Activated naive CD8-positive, alpha-beta T cell (primary cell): ENCODE results near the gene PSG3.
"Not testable (repeated sequence)": the region's sequence is repeated elsewhere in the genome, so short reads cannot be mapped to it uniquely, and the experiment has no call there.

Source experiments
- H3K27ac Mint-ChIP-seq: one replicate; pipeline ENCODE4 v1.8.0; 2021; ENCODE audit warnings: mixed read lengths
- H3K27me3 Mint-ChIP-seq: one replicate; pipeline ENCODE4 v1.8.0; 2021; ENCODE audit warnings: mixed read lengths
- H3K36me3 Mint-ChIP-seq: one replicate; pipeline ENCODE4 v1.8.0; 2021; ENCODE audit warnings: mixed read lengths
- H3K4me1 Mint-ChIP-seq: one replicate; pipeline ENCODE4 v1.8.0; 2021; ENCODE audit warnings: low read depth, mixed read lengths
- H3K4me3 Mint-ChIP-seq: one replicate; pipeline ENCODE4 v1.8.0; 2021; ENCODE audit warnings: mild to moderate bottlenecking, mixed read lengths
- H3K9me3 Mint-ChIP-seq: one replicate; pipeline ENCODE4 v1.8.0; 2021; ENCODE audit warnings: low read depth, mixed read lengths

PSG3 gene

GRCh38 chr19:42740381-42740780, at the start of gene PSG3:
Gene PSG3, minus strand, starts transcription at chr19:42740481. Its CDS starts 97 bp downstream, at chr19:42740384.
- not testable (repeated sequence) for H3K4me1 Mint-ChIP-seq, H3K36me3 Mint-ChIP-seq, H3K27ac Mint-ChIP-seq, H3K4me3 Mint-ChIP-seq, H3K9me3 Mint-ChIP-seq
- H3K27me3 Mint-ChIP-seq = peaks cover 11% of the 10 kb centered on the region

- not testable (repeated sequence) for H3K4me1 Mint-ChIP-seq, H3K27ac Mint-ChIP-seq, H3K4me3 Mint-ChIP-seq, H3K27me3 Mint-ChIP-seq
- peaks cover 13% of the 10 kb centered on the region for H3K36me3 Mint-ChIP-seq
- peaks cover 20% of the 10 kb centered on the region for H3K9me3 Mint-ChIP-seq
Measured at GRCh38 chr19:42788766-42789165, 48.5 kb upstream of the PSG3 start.

GRCh38 chr19:42787766-42788165, 47.5 kb upstream of the PSG3 start:
- not testable (repeated sequence) for H3K4me3 Mint-ChIP-seq

GRCh38 chr19:42776750-42777612, 36.7 kb upstream of the PSG3 start:
- H3K4me1 Mint-ChIP-seq, H3K36me3 Mint-ChIP-seq, H3K27ac Mint-ChIP-seq, H3K9me3 Mint-ChIP-seq, H3K4me3 Mint-ChIP-seq: not testable (repeated sequence)
- H3K27me3 Mint-ChIP-seq = peaks cover 41% of the 10 kb centered on the region

More at GRCh38 chr19:42787766-42788165, 47.5 kb upstream of the PSG3 start:
- H3K27me3 Mint-ChIP-seq, H3K9me3 Mint-ChIP-seq, H3K4me1 Mint-ChIP-seq, H3K27ac Mint-ChIP-seq, H3K36me3 Mint-ChIP-seq: not testable (repeated sequence)

- peaks cover 34% of the 10 kb centered on the region for H3K27me3 Mint-ChIP-seq
- not testable (repeated sequence) for H3K4me3 Mint-ChIP-seq, H3K9me3 Mint-ChIP-seq, H3K4me1 Mint-ChIP-seq, H3K27ac Mint-ChIP-seq, H3K36me3 Mint-ChIP-seq
Measured at GRCh38 chr19:42774510-42775158, 34.4 kb upstream of the PSG3 start.

- H3K36me3 Mint-ChIP-seq, H3K4me1 Mint-ChIP-seq, H3K27ac Mint-ChIP-seq, H3K4me3 Mint-ChIP-seq, H3K9me3 Mint-ChIP-seq: not testable (repeated sequence)
- peaks cover 11% of the 10 kb centered on the region for H3K27me3 Mint-ChIP-seq
Measured at GRCh38 chr19:42767319-42767718, 27.0 kb upstream of the PSG3 start.

- H3K27me3 Mint-ChIP-seq = peaks cover 11% of the 10 kb centered on the region
- not testable (repeated sequence) for H3K27ac Mint-ChIP-seq
Measured at GRCh38 chr19:42766871-42767270, 26.6 kb upstream of the PSG3 start.

GRCh38 chr19:42764836-42765235, 24.6 kb upstream of the PSG3 start:
- Mint-ChIP-seq H3K4me1 (no peaks in the 10 kb centered on the region), H3K27ac (no peak overlapping the region), H3K36me3 (no peaks in the 10 kb centered on the region)

More at GRCh38 chr19:42766871-42767270, 26.6 kb upstream of the PSG3 start:
- H3K4me1 Mint-ChIP-seq, H3K9me3 Mint-ChIP-seq, H3K4me3 Mint-ChIP-seq, H3K36me3 Mint-ChIP-seq: not testable (repeated sequence)

GRCh38 chr19:42762789-42763188, 22.5 kb upstream of the PSG3 start:
- no peaks in the 10 kb centered on the region for H3K36me3 Mint-ChIP-seq
- H3K4me1 Mint-ChIP-seq = no peaks in the 10 kb centered on the region
- peaks cover 5% of the 10 kb centered on the region for H3K27me3 Mint-ChIP-seq
- H3K27ac Mint-ChIP-seq = no peak overlapping the region
- H3K4me3 Mint-ChIP-seq = no peak overlapping the region
- no peaks in the 10 kb centered on the region for H3K9me3 Mint-ChIP-seq

More at GRCh38 chr19:42764836-42765235, 24.6 kb upstream of the PSG3 start:
- Mint-ChIP-seq H3K4me3 (no peak overlapping the region), H3K27me3 (peaks cover 8% of the 10 kb centered on the region), H3K9me3 (no peaks in the 10 kb centered on the region)

- H3K27ac Mint-ChIP-seq, H3K9me3 Mint-ChIP-seq, H3K4me3 Mint-ChIP-seq, H3K36me3 Mint-ChIP-seq, H3K4me1 Mint-ChIP-seq, H3K27me3 Mint-ChIP-seq: not testable (repeated sequence)
Measured at GRCh38 chr19:42761924-42762295, 21.6 kb upstream of the PSG3 start.

GRCh38 chr19:42760954-42761923, 21.0 kb upstream of the PSG3 start:
- H3K4me3 Mint-ChIP-seq, H3K9me3 Mint-ChIP-seq, H3K27me3 Mint-ChIP-seq, H3K4me1 Mint-ChIP-seq, H3K27ac Mint-ChIP-seq, H3K36me3 Mint-ChIP-seq: not testable (repeated sequence)

- H3K27ac Mint-ChIP-seq, H3K36me3 Mint-ChIP-seq, H3K27me3 Mint-ChIP-seq, H3K4me1 Mint-ChIP-seq, H3K9me3 Mint-ChIP-seq, H3K4me3 Mint-ChIP-seq: not testable (repeated sequence)
Measured at GRCh38 chr19:42758667-42759066, 18.4 kb upstream of the PSG3 start.

- peaks cover 25% of the 10 kb centered on the region for H3K27me3 Mint-ChIP-seq
- H3K4me3 Mint-ChIP-seq, H3K27ac Mint-ChIP-seq, H3K36me3 Mint-ChIP-seq, H3K4me1 Mint-ChIP-seq, H3K9me3 Mint-ChIP-seq: not testable (repeated sequence)
Measured at GRCh38 chr19:42752246-42752645, 12.0 kb upstream of the PSG3 start.

- not testable (repeated sequence) for H3K4me3 Mint-ChIP-seq, H3K36me3 Mint-ChIP-seq, H3K27ac Mint-ChIP-seq, H3K9me3 Mint-ChIP-seq, H3K4me1 Mint-ChIP-seq
- peaks cover 13% of the 10 kb centered on the region for H3K27me3 Mint-ChIP-seq
Measured at GRCh38 chr19:42741726-42742607, 1.7 kb upstream of the PSG3 start.
